ENCODE data around the gene OR1J4.
A peak's percentile ranks its signal among the peaks of the same experiment; 100 is the strongest.
"Not testable (repeated sequence)": the region's sequence is repeated elsewhere in the genome, so short reads cannot be mapped to it uniquely, and the experiment has no call there.

OR1J4 gene

GRCh38 chr9:122518841-122519240 is at the start of gene OR1J4:
TSS of gene OR1J4 (plus strand) at chr9:122519141. CDS start at chr9:122519141, 0 bp downstream.
- DNase-seq (ENCODE audit: low read depth) = no peak

GRCh38 chr9:122474561-122474960 is 44.4 kb upstream of the OR1J4 start:
- DNase-seq (ENCODE audit: low read depth) = no peak

GRCh38 chr9:122475717-122476116 is 43.2 kb upstream of the OR1J4 start:
- DNase-seq (ENCODE audit: low read depth) = no peak

- DNase-seq (ENCODE audit: low read depth) = no peak
These were observed 41.6 kb upstream of the OR1J4 start for GRCh38 chr9:122477346-122477745.

GRCh38 chr9:122477826-122478225 is 41.1 kb upstream of the OR1J4 start, which contains the start of gene OR1J1:
TSS of gene OR1J1 (minus strand) at chr9:122477926. CDS start at chr9:122477926, 0 bp downstream.
- DNase-seq (ENCODE audit: low read depth) = no peak

- no peak for DNase-seq (ENCODE audit: low read depth)
These were observed 39.9 kb upstream of the OR1J4 start for GRCh38 chr9:122479062-122479461.

GRCh38 chr9:122498883-122499288 is 20.1 kb upstream of the OR1J4 start:
- peak; percentile 4 for DNase-seq (ENCODE audit: low read depth)

- no peak for DNase-seq (ENCODE audit: low read depth)
These were observed 12.0 kb upstream of the OR1J4 start for GRCh38 chr9:122506964-122507363.

- no peak for DNase-seq (ENCODE audit: low read depth)
These were observed 8.4 kb upstream of the OR1J4 start, which contains the start of gene OR1J2 for GRCh38 chr9:122510502-122510901. TSS of gene OR1J2 (plus strand) at chr9:122510802. CDS start at chr9:122510802, 0 bp downstream.

- DNase-seq (ENCODE audit: low read depth) = no peak
These were observed 715 bp upstream of the OR1J4 start for GRCh38 chr9:122518226-122518625.

GRCh38 chr9:122519376-122519775 is 435 bp downstream of the OR1J4 start:
- no peak for DNase-seq (ENCODE audit: low read depth)

GRCh38 chr9:122526602-122527001 is 7.7 kb downstream of the OR1J4 start:
- DNase-seq (ENCODE audit: low read depth) = no peak

GRCh38 chr9:122527193-122527592 is 8.3 kb downstream of the OR1J4 start, which contains the start of gene OR1N1:
TSS of gene OR1N1 (minus strand) at chr9:122527293. CDS start at chr9:122527293, 0 bp downstream.
- no peak for DNase-seq (ENCODE audit: low read depth)

- DNase-seq (ENCODE audit: low read depth) = not testable (repeated sequence)
These were observed 12.2 kb downstream of the OR1J4 start for GRCh38 chr9:122531157-122531556.

GRCh38 chr9:122536134-122536533 is 17.2 kb downstream of the OR1J4 start:
- DNase-seq (ENCODE audit: low read depth) = no peak

- not testable (repeated sequence) for DNase-seq (ENCODE audit: low read depth)
These were observed 18.1 kb downstream of the OR1J4 start for GRCh38 chr9:122537066-122537465.

GRCh38 chr9:122538757-122539156 is 19.8 kb downstream of the OR1J4 start:
- DNase-seq (ENCODE audit: low read depth) = no peak

GRCh38 chr9:122546196-122546595 is 27.3 kb downstream of the OR1J4 start:
- no peak for DNase-seq (ENCODE audit: low read depth)

- no peak for DNase-seq (ENCODE audit: low read depth)
These were observed 32.4 kb downstream of the OR1J4 start for GRCh38 chr9:122551371-122551770.

- no peak for DNase-seq (ENCODE audit: low read depth)
These were observed 33.9 kb downstream of the OR1J4 start, which contains the start of gene OR1N2 for GRCh38 chr9:122552812-122553211. TSS of gene OR1N2 (plus strand) at chr9:122553112. CDS start at chr9:122553212, 100 bp downstream.

GRCh38 chr9:122561446-122561845 is 42.5 kb downstream of the OR1J4 start:
- no peak for DNase-seq (ENCODE audit: low read depth)

- DNase-seq (ENCODE audit: low read depth) = no peak
These were observed 43.3 kb downstream of the OR1J4 start for GRCh38 chr9:122562134-122562760.

GRCh38 chr9:122567901-122568300 is 49.0 kb downstream of the OR1J4 start:
- DNase-seq (ENCODE audit: low read depth) = no peak

All from HS-27A (cell line).